Midbrain (tissue), 1 donor: ENCODE measurements around the gene OR7A10.
"Not testable (repeated sequence)": the region's sequence is repeated elsewhere in the genome, so short reads cannot be mapped to it uniquely, and the experiment has no call there.

ENCODE experiments used
- DNase-seq: peaks from one replicate; lab custom pipeline; 2025; lab: John Stamatoyannopoulos, UW

OR7A10 gene

GRCh38 chr19:14795078-14795721, 53.5 kb downstream of the OR7A10 start:
- no peak for DNase-seq

DNA sequence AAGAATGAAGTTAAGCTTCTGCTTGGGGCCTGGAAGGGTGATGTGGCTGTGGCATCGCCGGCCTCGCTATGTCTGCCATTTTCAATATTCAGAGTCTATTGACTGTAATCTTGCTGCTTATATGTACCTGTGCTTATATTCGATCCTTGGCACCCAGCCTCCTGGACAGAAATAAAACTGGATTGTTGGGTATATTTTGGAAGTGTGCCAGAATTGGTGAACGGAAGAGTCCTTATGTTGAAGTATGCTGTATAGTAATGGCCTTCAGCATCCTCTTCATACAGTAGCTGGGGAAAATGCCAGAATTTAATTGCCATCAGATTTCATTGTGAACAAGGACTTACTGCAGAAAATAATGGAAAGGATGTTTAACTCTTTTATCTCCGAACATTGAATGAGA, 56.5 kb downstream of the OR7A10 start:
- DNase-seq: not testable (repeated sequence)
